IPS-20b (cell line): ENCODE data around the gene RDH11.

Experiments used
- H3K27ac ChIP-seq: one replicate; pipeline ENCODE4 v1.5.1; 2013; ENCODE audit warnings: low read length
- H3K27me3 ChIP-seq: 2 replicates; pipeline ENCODE4 v1.6.1; 2013; ENCODE audit warnings: mild to moderate bottlenecking, low read length, inconsistent platforms; ENCODE audit not compliant: insufficient read depth
- H3K36me3 ChIP-seq: 2 replicates; pipeline ENCODE4 v1.6.1; 2013; ENCODE audit warnings: low read depth, mild to moderate bottlenecking, inconsistent platforms, low read length, moderate library complexity; ENCODE audit not compliant: insufficient read depth
- H3K4me1 ChIP-seq: 2 replicates; pipeline ENCODE4 v1.6.1; 2013; ENCODE audit warnings: mild to moderate bottlenecking, control low read depth, inconsistent platforms, low read length, moderate library complexity; ENCODE audit not compliant: insufficient read depth
- H3K4me3 ChIP-seq: 2 replicates; pipeline ENCODE4 v1.5.1; 2013; ENCODE audit warnings: mild to moderate bottlenecking, low read length, inconsistent platforms
- H3K9ac ChIP-seq: 2 replicates; pipeline ENCODE4 v1.6.1; 2013; ENCODE audit warnings: low read depth, mild to moderate bottlenecking, inconsistent platforms, low read length, moderate library complexity
- H3K9me3 ChIP-seq: 2 replicates; pipeline ENCODE4 v1.6.1; 2013; ENCODE audit warnings: mild to moderate bottlenecking, low read depth, low read length, inconsistent platforms; ENCODE audit not compliant: insufficient read depth

The RDH11 gene

GRCh38 chr14:67644428-67644827 lies 51.1 kb downstream of the RDH11 start:
- H3K4me3 ChIP-seq = no peak overlapping the region
- H3K4me1 ChIP-seq = no peaks in the 10 kb centered on the region
- no peak overlapping the region for H3K27ac ChIP-seq
- H3K9ac ChIP-seq = no peak overlapping the region
- H3K36me3 ChIP-seq = peaks cover 54% of the 10 kb centered on the region
- H3K9me3 ChIP-seq = no peaks in the 10 kb centered on the region
- H3K27me3 ChIP-seq = no peaks in the 10 kb centered on the region

DNA sequence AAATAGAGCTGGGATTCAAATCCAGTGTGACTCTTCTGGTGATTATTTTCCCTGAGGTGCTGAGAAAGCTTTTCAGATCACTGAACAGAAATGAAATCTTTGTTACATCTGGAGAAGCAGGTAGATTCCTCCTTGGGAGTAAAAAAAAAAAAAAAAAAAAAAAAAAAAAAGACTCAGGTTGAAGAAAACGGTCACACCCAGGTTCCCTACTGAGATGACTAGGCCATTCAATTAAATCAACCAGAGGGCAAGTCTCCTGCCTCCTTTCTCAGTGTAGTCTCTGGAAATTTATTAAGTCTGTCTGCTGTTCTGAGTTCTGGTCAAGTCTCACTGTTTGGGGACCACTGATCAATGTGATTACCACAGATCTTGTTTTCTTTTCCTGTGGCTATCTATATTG lies 51.9 kb downstream of the RDH11 start:
- no peak overlapping the region for H3K4me3 ChIP-seq
- H3K27me3 ChIP-seq = no peaks in the 10 kb centered on the region
- peaks cover 47% of the 10 kb centered on the region for H3K36me3 ChIP-seq
- no peak overlapping the region for H3K9ac ChIP-seq
- H3K4me1 ChIP-seq = no peaks in the 10 kb centered on the region
- no peak overlapping the region for H3K27ac ChIP-seq
- no peaks in the 10 kb centered on the region for H3K9me3 ChIP-seq

GRCh38 chr14:67641902-67642749 lies 53.4 kb downstream of the RDH11 start:
- H3K4me1 ChIP-seq = no peaks in the 10 kb centered on the region

GRCh38 chr14:67641480-67641879 lies 54.1 kb downstream of the RDH11 start:
- Histone ChIP-seq H3K27ac (no peak overlapping the region), H3K4me3 (no peak overlapping the region), H3K36me3 (peaks cover 25% of the 10 kb centered on the region), H3K27me3 (no peaks in the 10 kb centered on the region), H3K4me1 (no peaks in the 10 kb centered on the region), H3K9me3 (no peaks in the 10 kb centered on the region), H3K9ac (no peak overlapping the region)

More at GRCh38 chr14:67641902-67642749, 53.4 kb downstream of the RDH11 start:
- no peak overlapping the region for H3K4me3 ChIP-seq
- peaks cover 31% of the 10 kb centered on the region for H3K36me3 ChIP-seq
- H3K27ac ChIP-seq = no peak overlapping the region
- no peak overlapping the region for H3K9ac ChIP-seq
- no peaks in the 10 kb centered on the region for H3K27me3 ChIP-seq
- H3K9me3 ChIP-seq = no peaks in the 10 kb centered on the region

- no peaks in the 10 kb centered on the region for H3K4me1 ChIP-seq
- H3K9ac ChIP-seq = no peak overlapping the region
- peaks cover 9% of the 10 kb centered on the region for H3K36me3 ChIP-seq
- no peak overlapping the region for H3K4me3 ChIP-seq
- no peaks in the 10 kb centered on the region for H3K9me3 ChIP-seq
- no peak overlapping the region for H3K27ac ChIP-seq
- no peaks in the 10 kb centered on the region for H3K27me3 ChIP-seq
Observed at GRCh38 chr14:67638642-67639041, 56.9 kb downstream of the RDH11 start.

- no peaks in the 10 kb centered on the region for H3K9me3 ChIP-seq
- no peak overlapping the region for H3K27ac ChIP-seq
- no peak overlapping the region for H3K4me3 ChIP-seq
- H3K27me3 ChIP-seq = no peaks in the 10 kb centered on the region
- peaks cover 4% of the 10 kb centered on the region; the same call in 1 of the 2 replicates for H3K36me3 ChIP-seq
- no peak overlapping the region for H3K9ac ChIP-seq
- H3K4me1 ChIP-seq = no peaks in the 10 kb centered on the region
Observed at GRCh38 chr14:67636361-67636919, 59.1 kb downstream of the RDH11 start.

DNA sequence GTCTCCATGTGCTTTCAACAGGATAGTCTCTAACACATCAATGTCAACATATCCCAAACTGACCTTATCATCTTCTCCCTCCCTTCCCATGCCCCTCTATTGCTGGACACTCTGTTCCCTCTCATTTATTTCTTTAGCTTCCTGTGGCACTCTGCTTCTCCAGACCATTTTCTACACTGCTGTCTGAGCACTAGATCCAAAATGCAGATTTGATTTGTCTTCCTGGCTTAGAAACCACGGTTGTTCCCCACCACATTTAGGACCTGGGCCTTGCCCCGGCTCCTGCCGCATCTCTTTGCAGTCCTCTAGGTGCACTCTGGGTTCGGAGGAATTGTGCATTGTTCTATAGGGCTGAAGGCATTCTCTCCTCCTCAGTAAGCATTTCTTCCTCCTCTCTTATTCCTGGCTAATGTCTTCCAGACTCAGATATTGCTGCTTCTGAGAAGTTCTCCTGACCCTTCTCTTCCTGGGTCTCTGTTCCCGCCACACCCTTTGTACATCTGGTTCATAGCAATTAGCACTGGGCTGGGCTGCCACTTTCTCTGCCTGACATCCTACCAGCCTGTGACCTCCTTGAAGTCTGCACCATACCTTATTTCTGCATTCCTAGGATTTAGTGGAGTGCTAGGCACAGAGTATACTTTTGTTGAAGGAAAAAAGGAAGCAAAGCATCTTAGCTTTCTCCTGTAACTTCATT lies 62.0 kb downstream of the RDH11 start:
- Histone ChIP-seq H3K9me3 (no peaks in the 10 kb centered on the region), H3K9ac (no peak overlapping the region), H3K27ac (no peak overlapping the region)

GRCh38 chr14:67630938-67631337 lies 64.6 kb downstream of the RDH11 start:
- H3K4me3 ChIP-seq = no peak overlapping the region
- no peaks in the 10 kb centered on the region for H3K4me1 ChIP-seq
- no peaks in the 10 kb centered on the region for H3K27me3 ChIP-seq
- H3K9me3 ChIP-seq = no peaks in the 10 kb centered on the region
- H3K27ac ChIP-seq = no peak overlapping the region
- H3K36me3 ChIP-seq = peaks cover 4% of the 10 kb centered on the region; the same call in 1 of the 2 replicates
- H3K9ac ChIP-seq = no peak overlapping the region

More for the DNA sequence above, 62.0 kb downstream of the RDH11 start:
- Histone ChIP-seq H3K27me3 (no peaks in the 10 kb centered on the region), H3K4me3 (no peak overlapping the region), H3K4me1 (no peaks in the 10 kb centered on the region), H3K36me3 (peaks cover 4% of the 10 kb centered on the region; the same call in 1 of the 2 replicates)

GRCh38 chr14:67630186-67630585 lies 65.4 kb downstream of the RDH11 start:
- no peaks in the 10 kb centered on the region for H3K9me3 ChIP-seq
- peaks cover 4% of the 10 kb centered on the region; the same call in 1 of the 2 replicates for H3K36me3 ChIP-seq
- no peak overlapping the region for H3K4me3 ChIP-seq
- no peaks in the 10 kb centered on the region for H3K4me1 ChIP-seq
- H3K27ac ChIP-seq = no peak overlapping the region
- H3K9ac ChIP-seq = no peak overlapping the region
- no peaks in the 10 kb centered on the region for H3K27me3 ChIP-seq

- no peak overlapping the region for H3K9ac ChIP-seq
- no peaks in the 10 kb centered on the region for H3K9me3 ChIP-seq
- no peaks in the 10 kb centered on the region for H3K27me3 ChIP-seq
- peaks cover 5% of the 10 kb centered on the region; the same call in 1 of the 2 replicates for H3K4me1 ChIP-seq
- H3K4me3 ChIP-seq = no peak overlapping the region
- peaks cover 13% of the 10 kb centered on the region for H3K36me3 ChIP-seq
- no peak overlapping the region for H3K27ac ChIP-seq
Observed at GRCh38 chr14:67627519-67627918, 68.0 kb downstream of the RDH11 start.
